Left forelimb (tissue), 1 donor: Measurements from ENCODE around the gene CELF2.
A peak's percentile ranks its signal among the peaks of the same experiment; 100 is the strongest.

Source experiments
- DNase-seq: peaks from one replicate; pipeline ENCODE4 v3.0.0-alpha.2; 2018; ENCODE audit warnings: low spot score

Gene CELF2

DNA sequence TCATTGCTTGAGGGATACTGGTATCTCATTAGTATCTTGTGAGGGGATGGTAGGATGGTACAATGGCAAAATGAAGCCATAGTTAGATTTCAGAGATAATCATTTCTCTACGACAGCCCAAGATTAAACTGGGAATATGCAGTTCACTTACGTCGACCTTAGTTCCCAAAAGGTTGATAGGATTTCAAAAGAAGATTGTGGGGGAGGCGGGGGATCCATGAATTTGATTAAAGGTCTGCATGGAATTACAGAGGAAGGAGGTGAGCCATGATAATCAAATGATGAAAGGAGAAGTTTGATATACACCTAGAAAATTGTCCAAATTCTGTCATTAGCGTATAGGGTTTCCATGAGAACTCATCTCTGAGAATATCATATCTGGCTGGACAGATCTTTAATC is 206.6 kb downstream of the CELF2 start:
- DNase-seq, result no peak

DNA sequence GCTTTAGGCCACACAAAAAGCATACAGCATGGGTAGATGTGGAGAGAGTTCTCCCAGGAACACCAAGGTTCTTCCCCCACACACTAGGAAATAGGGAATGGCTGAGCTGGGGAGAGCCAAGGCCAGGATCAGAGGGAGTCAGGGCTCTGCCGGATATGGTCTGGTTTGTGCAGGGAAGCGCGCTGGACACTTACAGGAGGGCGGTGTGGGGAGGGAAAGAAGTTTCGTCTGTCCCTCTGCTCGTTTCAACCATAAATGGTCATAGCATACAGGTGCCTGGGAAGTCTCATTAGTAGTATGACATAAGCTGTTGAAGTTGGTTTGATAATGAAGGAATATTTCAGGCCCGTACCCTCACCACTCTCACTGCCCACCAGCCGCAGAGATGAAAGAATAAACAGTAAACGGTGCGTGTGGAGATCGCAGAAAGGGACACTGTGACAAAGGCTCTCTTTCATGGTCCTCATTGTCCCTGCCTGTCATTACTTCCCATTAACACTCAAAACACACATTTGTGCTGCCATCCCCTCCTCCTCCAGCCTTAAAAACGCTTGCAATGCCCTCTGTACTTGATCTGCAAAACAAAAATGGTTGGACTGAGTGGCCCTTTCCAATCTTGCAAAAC is 207.2 kb downstream of the CELF2 start:
- DNase-seq, result no peak

- no peak for DNase-seq
Measured at GRCh38 chr10:11225935-11226334, 208.3 kb downstream of the CELF2 start.

- DNase-seq, result no peak
Measured at GRCh38 chr10:11227103-11227502, 209.4 kb downstream of the CELF2 start.

- DNase-seq, result no peak
Measured at GRCh38 chr10:11229893-11230292, 212.2 kb downstream of the CELF2 start.

- DNase-seq, result no peak
Measured at GRCh38 chr10:11230498-11231167, 213.0 kb downstream of the CELF2 start.

- no peak for DNase-seq
Measured at GRCh38 chr10:11231285-11231684, 213.6 kb downstream of the CELF2 start.

DNA sequence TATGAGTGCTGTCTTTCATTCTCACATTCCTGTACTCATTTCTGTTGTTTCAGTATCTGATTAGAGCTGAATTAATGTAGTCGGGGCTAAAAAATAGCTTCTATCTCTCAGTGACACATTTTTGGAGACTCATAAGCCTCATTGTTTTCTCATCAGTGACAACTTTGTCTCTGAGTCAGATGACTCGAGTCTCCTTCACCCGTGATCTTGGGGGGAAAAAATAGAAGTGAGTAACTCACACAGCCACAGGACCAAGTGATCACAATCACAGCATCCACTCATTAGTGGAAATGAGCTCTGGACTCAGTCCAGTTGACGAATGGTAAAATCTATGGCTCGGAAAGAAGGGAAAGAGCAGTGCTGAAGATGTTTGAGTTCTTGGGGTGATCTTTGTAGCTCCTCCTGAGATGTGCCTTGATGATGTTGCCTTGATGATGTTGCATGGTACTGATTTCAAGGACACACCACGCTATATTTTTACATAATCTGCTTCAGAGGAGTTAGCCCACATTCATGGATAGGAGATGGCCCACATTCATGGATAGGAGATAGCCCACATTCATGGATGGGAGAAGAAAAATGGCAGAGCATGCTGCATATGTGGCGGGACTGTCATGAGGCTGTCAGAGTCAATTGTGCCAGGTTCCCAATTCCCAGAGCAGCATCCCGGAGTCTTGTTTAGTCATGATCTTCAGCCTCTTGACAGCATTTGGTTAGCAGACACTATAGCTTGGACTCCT is 214.7 kb downstream of the CELF2 start:
- no peak for DNase-seq

DNA sequence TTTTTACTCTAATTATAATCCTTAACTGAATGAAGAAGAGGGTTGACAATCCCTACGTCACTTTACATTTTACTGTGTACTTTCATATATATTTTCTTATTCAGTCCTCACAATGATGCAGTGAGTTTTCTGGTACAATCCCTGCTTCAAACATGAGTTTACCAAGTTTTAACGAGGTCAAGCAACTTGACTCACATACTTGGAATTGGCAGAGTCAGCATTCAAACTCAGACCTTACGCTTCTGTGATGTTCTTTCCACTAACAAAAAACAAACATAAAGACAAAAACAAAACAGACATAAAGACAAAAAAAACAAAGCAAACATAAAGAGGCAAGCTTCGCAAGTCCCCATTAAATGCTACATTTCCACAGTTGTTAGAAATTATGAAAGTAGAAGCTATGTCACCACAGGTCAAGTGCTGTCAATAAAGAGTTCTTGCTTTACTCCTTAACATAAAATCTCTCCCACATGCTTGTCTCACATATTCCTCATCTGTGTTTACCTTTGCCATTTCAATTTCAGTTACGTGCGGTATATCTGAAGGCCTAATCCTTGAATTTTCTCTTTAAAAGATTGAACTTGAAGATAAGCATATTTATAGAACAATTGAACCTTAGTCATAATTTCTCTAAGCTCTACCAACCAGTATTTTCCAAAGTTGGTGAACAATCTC is 217.3 kb downstream of the CELF2 start:
- no peak for DNase-seq

DNA sequence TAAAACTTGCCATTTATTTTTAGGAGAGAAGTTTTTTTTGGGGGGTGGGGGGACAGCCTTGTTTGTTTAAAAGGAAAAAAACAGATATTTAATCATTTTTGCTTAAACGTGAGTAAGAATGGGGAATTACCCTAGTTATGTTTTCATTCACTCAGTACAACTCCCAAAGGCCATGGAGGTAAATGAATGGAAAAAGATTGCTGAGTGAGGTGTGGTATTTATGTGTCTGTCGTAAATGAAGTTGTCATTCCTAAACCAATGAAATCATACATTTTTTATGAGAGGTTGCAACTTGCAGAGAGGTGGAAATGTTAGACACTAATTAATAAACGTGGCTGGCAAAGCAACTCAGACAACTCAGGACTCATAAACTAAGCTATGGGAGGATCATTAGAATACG is 218.1 kb downstream of the CELF2 start:
- no peak for DNase-seq

DNA sequence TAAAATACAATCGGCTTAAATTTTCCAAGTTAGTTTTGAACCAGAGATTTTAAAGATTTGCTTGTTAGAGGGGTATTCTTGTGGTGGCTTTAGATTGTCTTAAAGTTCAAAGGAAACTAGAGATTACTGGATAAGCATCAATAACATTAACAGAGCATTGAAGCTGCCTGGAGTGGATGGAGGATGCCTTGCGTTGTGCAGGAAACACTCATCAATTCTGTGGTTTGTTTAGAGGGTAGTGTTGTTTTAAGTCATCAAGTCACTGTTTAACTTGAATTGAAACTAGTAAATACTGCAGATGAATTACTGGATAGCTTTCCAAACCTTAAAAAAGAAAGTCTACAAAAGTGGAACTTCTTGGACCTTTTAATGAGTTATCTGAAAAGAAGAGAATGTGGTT is 218.6 kb downstream of the CELF2 start:
- DNase-seq, result no peak

DNA sequence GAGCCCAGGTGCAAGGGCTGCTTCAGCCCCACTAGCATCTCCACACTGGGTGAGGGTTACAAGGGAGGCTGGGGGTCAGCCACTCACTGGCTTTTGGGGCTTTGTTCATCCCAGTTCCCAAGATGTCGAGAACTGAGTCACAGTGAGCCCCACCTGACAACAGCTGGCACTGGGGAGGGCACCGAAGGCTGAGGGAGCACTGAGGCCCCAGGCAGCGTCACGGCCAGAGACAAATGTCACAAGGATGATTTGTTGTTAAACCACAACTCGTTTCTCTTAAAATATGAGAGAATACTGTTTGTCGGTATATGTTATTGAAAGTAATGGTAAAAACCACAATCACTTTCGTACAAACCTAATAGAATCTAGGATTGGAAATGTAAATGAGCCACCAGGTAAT is 219.9 kb downstream of the CELF2 start:
- no peak for DNase-seq

- no peak for DNase-seq
Measured at GRCh38 chr10:11238893-11239292, 221.2 kb downstream of the CELF2 start.

GRCh38 chr10:11240641-11241040 is 223.0 kb downstream of the CELF2 start:
- no peak for DNase-seq

- peak; percentile 80 for DNase-seq
Measured at GRCh38 chr10:11242443-11243387, 225.0 kb downstream of the CELF2 start.

DNA sequence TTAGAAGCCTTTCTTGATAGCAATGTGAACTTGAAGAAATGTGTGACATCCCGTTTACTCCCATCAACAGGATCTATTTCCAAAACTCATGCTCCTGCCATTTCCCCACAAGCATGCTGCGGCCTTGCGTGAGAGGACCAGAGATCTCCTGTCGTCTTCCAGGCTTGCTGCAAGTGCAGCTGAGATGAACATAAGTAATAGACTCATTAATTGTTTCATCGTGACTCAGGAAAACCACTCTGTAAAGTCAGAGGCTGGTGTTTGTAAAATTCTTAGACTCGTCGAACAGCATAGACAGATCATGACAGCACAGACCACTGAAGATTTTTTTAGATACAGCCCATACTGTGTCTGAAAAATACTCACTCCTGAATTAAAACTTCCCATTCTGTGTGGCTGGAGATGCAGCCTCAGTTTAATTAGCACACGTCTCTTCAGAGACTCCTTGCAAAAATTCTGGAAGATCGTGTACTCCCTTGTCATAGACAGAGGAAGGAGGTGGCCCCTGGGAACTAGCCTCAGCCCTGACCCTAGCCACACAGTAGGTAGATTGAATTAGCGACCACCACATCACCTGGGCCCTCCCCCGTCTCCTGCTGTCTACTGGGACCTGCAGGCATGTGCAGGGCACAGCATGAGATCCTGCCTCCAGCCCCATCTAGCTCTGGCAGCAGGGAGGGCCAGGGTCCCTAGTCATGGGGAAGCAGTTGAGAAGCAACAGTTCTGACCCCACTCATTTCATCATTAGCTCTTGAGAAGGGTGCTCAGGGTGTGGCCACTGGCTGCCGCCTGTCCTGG is 226.0 kb downstream of the CELF2 start:
- no peak for DNase-seq

DNA sequence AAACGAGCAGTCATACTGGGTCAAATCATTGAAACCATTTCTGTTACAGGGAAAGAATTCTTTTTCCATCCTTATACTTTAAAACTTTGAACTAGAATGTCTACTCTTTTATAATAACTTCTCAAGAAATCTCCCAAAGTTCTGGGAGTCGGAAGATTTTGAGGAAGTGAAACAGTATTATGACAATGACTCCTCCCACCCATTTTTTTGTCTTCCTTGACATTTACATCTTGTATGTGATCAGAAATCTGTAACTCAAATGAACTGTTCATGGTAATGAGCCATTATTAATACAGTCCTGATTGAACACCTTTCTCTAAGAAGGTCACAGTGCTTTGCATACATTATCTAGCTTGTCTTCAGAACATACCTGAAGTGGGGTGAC is 227.4 kb downstream of the CELF2 start:
- no peak for DNase-seq

- no peak for DNase-seq
Measured at GRCh38 chr10:11245510-11245909, 227.8 kb downstream of the CELF2 start.

DNA sequence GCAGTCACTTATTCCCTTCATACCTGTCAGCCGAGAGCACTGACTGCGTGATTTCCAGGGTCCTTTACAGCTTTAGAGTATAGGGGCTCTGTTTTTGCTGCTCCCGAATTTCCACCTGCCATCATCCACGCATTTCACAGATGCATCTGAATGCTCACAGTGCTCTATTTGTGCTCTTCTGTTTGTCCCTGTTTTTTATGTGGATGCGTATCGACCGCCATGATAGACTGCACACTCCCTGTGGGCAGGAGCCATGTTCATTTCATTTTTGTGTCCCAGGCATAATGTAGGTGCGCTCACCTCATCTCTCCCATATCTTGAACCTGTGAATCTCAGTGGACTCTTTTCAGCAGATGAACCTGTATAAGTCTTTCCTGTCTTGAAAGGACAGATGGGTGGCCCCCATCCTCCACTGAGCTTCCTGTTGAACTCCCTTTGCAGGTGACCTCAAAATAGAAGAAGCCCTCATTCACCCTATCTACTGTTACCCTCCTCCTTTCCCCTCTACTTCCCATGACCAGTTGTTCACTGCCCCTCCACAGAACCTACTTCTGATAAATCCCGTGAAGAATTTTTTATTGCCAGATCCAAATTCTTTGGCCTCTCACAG is 228.4 kb downstream of the CELF2 start:
- DNase-seq, result no peak

DNA sequence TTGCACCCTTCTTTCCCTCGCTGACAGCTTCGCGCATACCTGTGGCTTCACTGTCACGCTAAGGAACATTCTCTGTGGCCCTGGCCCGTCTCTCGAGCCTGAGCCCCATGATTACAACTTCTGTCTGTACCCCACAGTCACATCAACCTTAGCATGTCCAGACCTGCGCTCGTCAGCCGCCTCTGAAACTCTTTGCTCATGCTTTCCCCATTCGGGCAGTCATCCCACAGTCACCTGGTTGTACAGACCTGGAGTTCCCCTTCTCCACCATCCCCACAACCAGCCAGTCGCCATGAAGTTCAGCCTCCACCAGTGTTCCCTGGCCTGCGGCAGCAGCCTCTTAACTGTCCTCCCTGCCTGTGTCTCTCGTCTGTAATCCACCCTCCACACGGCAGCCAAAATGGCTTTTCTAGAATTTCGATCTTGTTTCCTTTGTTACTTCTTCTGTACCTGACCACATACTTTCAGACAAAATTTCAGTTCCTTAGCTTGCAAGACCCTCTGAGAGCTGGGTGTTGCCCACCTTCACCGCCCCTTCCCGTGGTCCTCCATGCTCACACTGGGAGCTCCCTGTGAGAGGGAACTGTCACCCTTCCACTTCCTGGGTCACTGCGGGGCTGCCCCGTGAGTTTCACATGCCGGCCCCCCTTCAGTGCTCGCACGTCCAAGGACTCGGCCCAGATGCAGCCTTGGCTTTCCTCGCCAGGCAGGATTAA is 229.2 kb downstream of the CELF2 start:
- DNase-seq, result no peak
